Epithelial cell of umbilical artery (primary cell): ENCODE data around the gene GARIN1A. TPM values are rescaled to one million over a fixed set of nuclear protein-coding genes. Genes with fewer than 3 reads are reported as not detected.

Experiments
- total RNA-seq: library from RNA; depleted of rRNA; stranded (reverse); fragments of >200 nt; gene quantifications from 2 replicates; pipeline ENCODE4 v1.2.3, GENCODE V29; 2014

GARIN1A gene
- total RNA-seq: 0.32 and 0.46 TPM in 2 replicates

DNA sequence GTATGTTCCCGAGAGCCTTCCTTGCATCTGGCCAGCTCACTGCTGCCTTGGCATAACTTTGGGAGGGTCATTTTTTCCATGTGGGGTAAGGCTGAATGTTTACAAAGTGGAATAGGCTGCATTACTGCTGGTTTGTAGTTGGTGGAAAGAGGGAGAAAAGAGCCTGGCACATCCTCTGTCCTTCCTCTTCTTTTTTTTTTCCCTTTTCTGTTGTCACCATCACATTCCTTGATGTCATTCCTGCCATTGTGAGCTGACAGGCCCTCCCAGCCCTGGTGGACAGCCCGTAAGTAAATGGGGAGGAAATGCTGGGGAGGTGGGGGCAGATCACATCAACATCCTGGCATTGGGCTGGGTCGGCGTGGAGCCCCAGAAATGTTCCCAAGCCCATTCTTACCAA lies at the start of gene GARIN1A:
GARIN1A (plus strand) TSS at position 301 of the 400 bp plus-strand sequence. CDS start 106 bp downstream, outside the sequence.

Other genes with a start within 250 kb of the GARIN1A start
- 11.1 and 17.9 TPM in 2 replicates for gene HILPDA, start 216.4 kb upstream of the GARIN1A start, total RNA-seq
- gene METTL2B, start 195.5 kb upstream of the GARIN1A start, total RNA-seq: 36.7 and 51.5 TPM in 2 replicates
- gene CALU, start 67.1 kb downstream of the GARIN1A start, total RNA-seq: 560 and 563 TPM in 2 replicates
- not detected in 2 replicates for gene OPN1SW, start 103.5 kb downstream of the GARIN1A start, total RNA-seq
- gene CCDC136, start 119.7 kb downstream of the GARIN1A start, total RNA-seq: 1.6 and 3.8 TPM in 2 replicates
- 66.6 and 74.8 TPM in 2 replicates for gene FLNC, start 158.1 kb downstream of the GARIN1A start, total RNA-seq
- gene ATP6V1F, start 190.6 kb downstream of the GARIN1A start, total RNA-seq: 115 and 150 TPM in 2 replicates
- under 0.01 TPM in 1 of 2 replicates, not detected in the other for gene KCP, start 238.4 kb downstream of the GARIN1A start, total RNA-seq